GM19324 (cell line): ENCODE data around the gene BAIAP3.
A peak's percentile ranks its signal among the peaks of the same experiment; 100 is the strongest.

Experiments used
- ATAC-seq: cut with Tn5 transposase; IDR thresholded peaks from one replicate; pipeline ENCODE4 v1.9.1; 2021; ENCODE audit warnings: mild to moderate bottlenecking, moderate library complexity; ENCODE audit not compliant: unreplicated experiment, low FRiP score

Gene BAIAP3

DNA sequence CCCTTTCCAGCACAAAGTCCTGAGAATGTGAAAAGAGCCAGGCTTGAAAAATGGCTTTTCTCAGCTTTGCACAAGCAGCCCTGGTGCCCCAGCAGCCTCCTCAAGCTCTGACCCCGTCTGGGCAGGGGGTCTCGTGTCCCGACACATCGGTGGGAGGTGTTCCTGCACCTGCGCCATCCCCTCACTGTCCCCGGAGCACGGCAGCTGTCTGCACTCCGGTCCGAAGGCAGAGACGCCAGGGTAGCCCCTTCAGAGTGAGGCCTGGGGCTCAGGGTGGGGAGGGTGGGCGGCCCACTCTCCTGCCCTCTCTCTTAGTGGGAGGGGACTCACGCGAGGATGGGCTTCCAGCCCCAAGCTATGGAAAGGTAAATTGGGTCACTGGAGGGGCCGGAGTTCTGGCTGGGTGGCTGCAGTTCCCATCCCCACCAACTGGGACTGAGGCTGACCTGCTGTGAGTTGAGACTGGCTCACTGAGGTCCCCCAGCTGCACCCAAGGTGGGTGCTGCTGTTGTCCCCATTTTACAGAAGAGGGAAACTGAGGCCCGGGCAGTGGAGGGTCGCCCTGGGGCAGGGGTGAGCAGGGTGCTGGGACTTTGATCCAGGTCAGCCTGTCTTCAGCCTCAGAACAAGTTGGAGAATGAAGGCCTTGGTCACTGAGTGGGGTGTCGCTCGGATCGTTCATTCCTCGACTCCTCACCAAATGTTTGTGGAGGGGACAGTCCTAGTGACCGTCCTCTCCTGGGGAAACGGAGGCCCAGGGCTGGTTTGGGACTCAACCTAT is 2.3 kb upstream of the BAIAP3 start:
- ATAC-seq, result no peak

DNA sequence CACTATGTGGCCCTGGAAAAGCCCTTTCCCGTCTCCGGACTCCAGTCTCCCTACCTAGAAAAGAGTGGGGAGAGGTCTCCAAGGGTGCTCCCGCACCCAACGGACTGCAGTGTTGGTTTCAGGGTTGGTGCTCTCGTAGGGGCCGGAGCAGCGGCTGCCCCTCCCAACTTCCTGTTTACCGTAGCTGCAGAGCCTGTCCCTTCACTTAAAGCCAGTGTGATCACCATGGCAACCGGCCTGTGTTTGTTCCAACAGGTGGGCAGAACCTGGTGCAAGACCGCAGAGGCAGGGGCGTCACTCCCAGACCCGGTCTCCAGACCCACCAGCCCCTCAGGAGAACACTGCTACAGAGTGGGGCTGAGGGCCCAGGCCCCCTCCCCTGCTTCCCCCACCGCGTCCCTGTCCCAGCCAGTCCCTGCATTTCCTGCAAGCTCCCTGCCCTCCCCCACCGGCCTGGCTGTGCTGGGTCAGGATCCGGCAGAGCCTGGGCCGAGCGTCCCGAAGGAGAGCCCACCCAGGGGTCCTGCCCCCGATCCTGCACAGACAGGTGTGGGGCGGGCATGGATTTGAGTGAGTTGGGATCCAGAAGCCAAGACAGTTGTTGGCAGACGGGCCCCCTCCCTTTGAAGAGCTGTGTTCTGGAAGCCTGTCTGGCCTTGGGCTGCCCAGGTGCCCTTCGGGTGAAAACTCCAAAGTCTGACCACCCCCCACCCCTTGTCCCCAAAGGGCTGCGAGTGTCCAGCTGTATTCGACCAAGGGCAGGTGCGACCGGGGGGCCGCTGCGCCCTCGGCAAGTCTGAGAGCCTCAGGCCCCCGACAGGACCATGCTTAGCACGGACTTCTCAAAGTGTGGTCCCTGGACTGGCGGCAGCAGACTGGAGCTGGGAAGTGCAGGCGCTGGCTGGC is 1.5 kb upstream of the BAIAP3 start:
- ATAC-seq, result no peak

DNA sequence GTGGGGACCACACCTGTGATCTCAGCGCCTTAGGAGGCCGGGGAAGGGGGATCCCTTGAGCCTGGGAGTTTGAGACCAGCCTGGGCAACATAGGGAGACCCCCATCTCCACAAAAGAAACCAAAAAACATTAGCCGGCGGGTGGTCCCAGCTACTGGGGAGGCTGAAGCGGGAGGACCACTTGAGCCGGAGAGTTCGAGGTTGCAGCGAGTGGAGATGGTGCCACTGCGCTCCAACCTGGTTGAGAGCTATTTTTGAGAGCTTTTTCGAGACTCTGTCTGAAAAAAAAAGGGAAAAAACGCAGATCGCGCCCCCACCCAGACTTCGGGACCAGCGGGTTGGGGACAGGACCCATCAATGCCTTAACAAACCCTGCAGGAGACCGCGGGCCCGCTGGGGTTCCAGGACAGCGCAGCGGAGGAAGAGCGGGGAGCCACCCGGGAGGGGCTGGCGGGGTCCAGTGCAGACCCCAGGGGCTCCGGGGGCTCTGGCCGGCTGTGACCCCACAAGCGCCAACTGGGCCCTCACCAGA is 762 bp upstream of the BAIAP3 start:
- no peak for ATAC-seq

DNA sequence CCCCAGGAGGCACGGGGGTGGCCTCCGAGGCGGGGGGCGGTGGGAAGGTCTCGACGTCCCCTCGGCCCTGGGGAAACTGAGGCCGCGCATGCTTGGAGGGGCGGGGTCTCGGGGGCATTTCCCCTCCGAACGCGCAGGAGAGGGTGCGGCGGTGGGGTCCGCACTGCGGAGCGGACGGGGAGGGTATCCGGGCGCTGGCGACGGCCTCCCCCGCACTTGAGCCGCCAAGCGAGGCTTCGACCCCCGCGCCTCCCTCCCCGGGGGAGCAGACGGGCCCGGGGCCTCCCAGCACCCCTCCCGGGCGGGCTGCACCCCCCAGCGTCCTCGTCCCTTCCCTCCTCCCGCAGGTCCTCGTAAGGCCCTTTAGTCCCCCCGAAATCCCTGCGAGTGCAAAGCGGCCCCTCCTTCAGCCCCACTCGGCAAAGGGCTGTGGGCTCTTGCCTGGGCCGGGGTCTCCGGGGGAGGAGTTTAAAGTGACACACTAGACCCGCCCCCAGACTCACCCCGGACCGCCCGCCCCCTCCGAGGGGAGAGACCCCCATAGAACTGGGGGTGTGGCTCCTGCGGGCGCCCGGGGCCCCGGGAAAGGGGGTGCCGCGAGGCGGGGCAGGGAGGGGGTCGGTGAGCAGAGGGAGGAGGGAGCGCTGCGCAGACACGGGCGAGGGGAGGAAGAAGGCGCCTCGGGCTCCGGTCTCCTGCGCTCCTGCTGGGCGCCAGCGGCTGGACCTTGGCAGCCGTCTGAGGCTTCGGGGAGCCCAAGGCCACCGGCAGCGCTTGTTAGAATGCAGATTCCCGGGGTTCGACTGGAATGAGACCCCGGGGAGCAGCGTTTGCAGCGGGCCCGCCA is 632 bp downstream of the BAIAP3 start:
- no peak for ATAC-seq

DNA sequence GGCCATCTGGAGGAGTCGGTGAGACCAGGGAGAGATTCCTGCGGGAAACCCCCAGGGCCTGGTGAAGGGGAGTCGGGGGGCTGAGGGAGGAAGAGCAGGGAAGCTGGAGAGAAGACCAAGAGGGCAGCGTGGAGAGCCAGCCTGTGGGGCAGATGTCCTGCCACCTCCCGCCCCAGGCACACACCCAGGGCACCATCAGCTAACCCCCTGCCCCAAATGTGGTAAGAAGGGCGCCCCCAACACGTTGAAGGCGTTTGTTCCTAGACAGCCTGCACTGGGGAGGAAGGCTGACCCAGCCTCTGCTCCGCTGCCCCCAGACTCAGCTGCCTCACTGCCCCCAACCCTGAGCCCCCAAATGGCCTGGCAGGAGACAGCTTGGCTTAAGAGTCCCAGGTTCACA is 1.3 kb downstream of the BAIAP3 start:
- no peak for ATAC-seq

DNA sequence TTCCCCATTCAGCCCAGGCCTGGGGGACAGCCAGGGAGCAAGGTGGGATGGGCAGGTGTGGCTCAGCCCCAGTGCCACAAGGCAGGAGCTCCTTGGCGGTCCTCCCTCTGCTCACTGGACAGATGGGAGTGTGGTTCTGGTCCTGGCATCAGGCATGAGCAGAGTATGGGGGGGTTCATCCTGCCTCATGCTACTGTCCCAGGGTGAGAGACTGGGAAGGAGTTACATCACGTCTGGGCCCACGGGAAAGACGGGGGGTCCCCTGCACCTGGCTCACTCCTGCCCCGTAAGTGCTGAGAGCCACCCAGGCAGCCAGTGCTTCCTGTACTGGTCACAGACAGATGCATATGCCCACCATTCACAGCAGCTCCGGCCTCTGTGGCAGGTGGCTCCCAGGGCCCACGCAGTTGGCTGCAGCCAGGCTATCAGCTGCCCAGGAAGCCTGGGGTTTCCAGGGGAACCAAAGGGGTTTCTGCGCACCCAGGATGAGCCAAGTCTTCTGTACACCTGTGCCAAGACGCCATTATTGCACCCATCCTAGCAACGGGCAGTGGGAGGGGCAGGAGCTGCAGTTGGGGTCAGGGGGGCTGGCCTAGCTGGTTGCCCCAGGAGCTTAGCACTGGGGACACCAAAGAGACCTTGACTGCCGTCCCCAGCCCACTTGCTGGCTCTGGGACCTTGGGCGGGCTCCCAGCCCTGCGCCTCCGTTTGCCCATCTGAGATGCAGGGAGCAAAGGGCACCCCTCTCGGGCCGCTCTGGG is 1.9 kb downstream of the BAIAP3 start:
- ATAC-seq, result no peak

DNA sequence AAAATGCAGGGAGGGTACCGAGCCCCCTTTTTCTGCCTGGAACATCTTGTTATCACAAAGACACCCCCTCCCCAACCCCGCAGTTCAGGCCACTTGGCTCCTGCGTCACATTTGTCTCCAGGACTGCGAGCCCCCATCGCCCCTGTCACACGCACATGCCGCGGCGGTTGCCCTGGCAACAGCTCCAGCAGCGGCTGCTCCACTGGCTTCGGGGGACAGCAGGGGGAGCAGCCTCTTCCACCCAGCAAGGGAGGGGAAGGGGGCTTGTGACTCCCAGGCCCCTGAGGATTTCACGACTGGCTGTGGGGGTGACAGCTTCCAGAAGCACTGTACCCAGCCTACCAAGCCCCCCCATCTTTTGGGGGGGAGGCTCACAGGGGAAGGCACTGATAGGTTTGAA is 2.6 kb downstream of the BAIAP3 start:
- no peak for ATAC-seq

DNA sequence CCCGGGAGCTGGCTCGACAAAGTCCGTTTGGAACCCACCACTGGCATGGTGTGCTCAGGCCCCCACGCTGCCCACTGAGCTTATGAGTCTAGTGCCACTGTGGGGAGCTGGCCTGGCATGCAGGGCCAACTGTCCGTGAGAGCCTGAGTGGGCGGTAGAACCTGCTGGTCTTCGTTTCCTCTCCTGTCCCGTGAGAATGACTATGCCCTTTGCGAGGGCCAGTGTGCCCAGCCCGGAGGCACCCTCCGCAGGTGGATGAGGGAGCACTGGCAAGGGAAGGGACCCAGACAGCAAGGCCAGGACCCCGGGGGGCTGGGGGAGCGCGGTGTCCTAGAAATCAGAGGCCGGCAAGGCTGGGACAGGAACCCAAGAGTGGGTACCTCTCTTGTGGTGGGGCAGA is 3.2 kb downstream of the BAIAP3 start:
- no peak for ATAC-seq

DNA sequence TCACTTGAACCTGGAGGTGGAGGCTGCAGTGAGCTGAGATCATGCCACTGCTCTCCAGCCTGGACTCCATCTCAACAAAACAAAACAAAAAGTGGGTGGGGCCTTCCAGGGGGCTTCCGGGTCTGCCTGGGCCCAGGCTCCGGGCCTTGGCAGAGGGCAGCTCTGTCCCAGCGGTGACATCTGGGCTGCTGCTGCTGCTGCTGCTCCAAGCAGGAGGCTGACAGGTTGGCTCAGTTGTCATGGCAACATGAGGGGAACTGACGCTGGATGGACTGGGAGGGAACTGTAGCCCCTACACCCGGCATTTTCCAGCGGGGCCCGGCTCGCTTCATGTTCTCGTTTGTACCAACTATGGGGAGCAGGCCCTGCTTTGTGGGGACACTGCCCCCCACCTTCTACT is 4.0 kb downstream of the BAIAP3 start:
- ATAC-seq, result no peak

DNA sequence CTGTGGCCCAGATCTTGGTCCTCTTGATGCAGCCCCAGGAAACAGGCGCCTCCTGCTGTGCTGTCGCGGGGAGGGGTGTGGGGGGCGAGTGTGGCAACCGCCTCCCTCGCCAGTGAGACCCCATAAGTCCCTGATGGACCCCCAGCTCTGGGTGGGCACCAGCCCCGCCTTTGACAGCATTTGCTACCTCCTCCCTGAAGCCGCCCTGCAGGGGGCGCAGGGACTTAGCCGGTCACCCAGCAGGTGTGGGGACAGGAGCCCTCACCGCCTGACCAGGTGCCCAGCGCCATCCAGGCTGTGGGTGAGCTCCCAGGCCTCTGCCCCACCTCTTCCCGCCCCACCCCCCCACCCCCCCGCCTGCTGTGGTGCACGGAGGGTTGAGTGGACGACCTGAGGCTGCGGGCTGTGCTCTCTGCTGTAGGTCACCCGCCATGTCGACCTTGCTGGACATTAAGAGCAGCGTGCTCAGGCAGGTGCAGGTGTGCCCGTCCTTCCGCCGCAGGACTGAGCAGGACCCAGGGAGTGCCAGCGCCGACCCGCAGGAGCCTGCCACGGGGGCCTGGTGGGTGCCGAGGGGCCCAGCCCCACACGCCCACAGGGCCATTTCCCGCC is 4.8 kb downstream of the BAIAP3 start:
- ATAC-seq, result no peak

DNA sequence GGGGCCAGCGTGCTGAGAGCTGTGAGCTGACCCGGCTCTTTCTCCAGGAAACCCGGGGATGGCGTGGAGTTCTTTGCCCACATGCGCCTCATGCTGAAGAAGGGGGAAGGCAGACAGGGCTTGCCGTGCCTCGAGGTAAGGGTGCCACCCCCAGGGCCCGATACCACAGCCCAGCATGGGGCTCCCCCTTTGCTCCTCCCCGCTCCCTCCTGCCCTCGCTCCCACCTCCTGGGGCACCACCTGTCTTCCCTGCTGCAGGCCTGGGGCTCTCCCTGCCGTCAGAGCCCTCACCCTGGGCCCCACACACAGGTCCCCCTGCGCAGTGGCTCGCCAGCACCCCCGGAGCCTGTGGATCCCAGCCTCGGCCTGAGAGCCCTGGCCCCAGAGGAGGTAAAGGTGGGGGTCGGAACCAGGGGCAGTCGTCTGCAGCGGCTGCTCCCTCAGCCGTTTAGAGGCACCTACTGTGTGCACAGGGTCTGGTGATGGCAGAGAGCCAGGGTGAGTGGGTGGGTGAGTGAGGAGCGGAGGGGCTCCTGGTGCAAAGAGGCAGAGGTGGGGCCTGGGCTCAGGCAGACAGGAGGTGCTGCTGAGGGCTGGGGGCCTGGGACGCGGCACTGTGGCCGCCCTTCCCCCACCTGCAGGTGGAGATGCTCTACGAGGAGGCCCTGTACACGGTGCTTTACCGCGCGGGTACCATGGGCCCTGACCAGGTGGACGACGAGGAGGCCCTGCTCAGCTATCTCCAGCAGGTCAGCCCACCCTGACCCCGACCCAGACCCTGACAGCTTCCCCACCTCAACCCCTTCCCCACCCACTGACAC is 5.6 kb downstream of the BAIAP3 start:
- no peak for ATAC-seq

DNA sequence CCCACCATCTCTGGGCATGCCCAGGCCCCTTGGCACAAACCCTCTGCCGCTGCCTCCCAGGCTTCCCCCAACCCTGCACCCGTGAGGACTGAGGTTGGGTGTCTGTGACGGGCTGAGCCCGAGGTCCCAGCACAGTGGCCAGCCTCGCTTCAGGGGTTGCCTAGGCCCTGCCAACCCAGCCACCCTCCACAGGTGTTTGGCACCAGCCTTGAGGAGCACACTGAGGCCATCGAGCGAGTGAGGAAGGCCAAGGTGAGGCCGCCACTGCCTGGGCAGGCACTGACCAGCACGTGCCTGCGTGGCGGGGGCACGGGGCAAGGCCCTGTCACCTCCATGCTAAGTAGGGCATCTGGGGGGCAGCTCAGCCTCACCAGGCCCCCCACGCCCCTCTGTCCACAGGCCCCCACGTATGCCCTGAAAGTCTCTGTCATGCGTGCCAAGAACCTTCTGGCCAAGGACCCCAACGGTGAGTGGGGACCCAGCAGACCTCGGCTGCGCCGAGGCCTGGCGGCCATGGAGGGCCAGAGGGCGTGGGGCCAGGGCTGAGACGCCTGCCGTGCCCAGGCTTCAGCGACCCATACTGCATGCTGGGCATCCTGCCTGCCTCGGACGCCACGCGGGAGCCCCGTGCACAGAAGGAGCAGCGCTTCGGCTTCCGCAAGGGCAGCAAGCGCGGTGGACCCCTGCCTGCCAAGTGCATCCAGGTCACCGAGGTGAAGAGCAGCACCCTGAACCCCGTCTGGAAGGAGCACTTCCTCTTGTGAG is 7.5 kb downstream of the BAIAP3 start:
- ATAC-seq, result no peak

DNA sequence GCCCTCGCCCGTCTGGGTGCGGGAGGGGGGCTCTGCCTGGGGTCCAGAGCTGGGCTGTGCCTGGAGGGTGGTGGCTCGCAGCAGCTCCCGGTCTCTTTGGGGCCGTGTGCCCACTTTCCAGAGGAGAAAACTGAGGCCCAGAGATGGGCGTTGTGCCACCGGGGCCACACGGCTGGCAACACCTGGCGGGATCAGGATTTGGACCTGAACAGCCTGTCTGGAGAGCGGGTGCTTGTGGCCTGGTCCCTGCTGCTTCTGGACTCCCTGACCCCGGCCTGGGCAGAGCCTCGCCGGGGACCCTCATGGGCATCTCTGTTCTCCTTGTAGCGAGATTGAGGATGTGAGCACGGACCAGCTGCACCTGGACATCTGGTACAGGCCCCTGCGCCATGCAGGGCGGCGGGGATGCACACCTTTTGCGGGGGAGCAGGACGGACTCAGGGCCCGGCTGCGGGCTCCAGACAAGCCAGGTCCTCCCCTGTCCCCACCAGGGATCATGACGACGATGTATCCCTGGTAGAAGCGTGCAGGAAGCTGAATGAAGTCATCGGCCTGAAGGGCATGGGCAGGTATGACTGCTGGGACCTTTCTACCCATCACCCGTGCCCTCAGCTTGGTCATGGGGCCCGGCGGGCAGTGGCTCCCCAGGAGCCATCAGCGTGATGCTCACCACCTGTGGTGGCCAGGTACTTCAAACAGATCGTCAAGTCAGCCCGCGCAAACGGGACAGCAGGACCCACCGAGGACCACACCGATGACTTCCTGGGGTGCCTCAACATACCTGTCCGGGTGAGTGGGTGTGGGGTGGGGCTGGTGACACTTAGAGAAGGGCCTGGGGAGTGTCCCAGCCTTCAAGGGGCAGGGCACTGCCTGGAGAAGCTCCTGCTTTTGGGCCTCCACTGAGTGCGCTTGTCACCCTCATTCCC is 8.3 kb downstream of the BAIAP3 start:
- no peak for ATAC-seq

DNA sequence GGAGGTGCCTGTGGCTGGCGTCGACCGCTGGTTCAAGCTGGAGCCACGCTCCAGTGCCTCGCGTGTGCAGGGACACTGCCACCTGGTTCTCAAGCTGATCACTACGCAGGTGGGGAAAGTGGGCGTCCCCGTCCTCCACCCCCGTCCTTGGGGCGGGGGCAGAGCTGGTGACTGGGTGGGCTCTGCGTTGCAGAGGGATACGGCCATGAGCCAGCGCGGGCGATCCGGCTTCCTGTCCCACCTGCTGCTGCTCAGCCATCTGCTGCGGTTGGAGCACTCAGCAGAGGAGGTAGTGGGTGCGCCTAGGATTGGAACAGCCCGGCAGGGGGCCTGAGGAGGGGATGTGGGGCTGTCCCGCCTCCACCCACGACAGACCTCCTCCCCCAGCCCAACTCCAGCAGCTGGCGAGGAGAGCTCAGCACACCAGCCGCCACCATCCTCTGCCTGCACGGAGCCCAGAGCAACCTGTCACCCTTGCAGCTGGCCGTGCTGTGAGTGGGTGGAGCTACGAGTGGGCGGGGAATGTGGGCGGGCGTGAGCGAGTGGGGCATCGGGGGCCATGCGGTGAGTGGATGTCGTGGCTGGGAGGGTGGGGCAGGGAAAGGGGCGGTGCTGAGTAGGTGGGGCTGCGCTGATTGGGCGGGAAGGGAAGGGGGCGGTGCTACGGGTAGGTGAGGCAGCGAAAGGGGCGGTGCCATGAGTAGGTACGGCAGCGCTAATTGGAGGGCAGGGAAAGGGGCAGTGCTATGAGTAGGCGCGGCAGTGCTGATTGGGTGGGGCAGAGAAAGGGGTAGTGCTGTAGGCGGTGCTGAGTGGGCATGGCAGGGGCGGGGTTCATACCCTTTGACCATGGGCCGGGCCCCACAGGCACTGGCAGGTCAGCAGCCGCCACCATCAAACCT is 9.3 kb downstream of the BAIAP3 start:
- peak; percentile 83 for ATAC-seq

DNA sequence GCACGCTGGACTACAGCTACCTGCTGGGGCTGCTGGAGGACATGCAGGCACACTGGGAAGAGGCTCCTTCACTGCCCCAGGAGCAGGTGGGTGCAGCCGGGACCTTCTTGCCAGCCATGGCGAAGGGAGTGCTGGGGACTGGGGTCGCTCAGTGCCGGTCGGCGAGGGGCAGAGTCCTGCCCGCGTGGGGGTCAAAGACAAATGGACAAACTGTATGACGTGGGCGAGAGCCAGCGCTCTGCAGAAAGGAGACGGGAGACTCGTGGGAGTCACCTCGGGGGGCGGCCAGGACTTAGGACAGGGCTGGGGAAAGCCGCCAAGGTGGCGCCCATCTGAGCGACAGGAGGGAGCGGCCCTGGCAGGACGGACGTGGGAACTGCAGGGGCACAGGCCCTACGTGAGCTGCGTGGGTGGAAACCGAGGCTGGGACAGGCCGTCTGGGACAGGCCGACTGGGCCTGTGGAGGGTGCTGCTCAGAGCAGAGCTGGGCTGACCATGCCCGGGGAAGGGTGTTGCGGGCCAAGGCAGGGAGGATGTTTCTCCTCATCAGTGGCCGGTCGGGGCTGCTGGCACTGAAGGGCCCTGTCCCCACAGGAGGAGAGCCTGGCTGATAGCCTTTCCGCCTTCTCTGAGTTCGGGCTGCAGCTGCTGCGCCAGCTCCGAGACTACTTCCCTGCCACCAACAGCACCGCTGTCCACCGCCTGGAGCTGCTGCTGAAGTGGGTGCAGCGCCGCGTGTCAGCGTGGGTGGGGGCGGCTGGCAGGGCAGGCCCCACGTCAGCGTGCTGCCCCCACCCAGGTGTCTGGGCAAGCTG is 10.2 kb downstream of the BAIAP3 start:
- no peak for ATAC-seq
